Dendritic cell treated with granulocyte-macrophage colony-stimulating factor and Interleukin-4, amounts not matched to agents 40 ng/mL and 50 ng/mL, for 4 days (primary cell): ENCODE data around the gene AK5.

Experiments
- H3K27ac Mint-ChIP-seq: one replicate; pipeline ENCODE4 v1.8.0; 2022; ENCODE audit warnings: mild to moderate bottlenecking, mixed read lengths
- H3K27me3 Mint-ChIP-seq: one replicate; pipeline ENCODE4 v1.8.0; 2022; ENCODE audit warnings: mild to moderate bottlenecking, mixed read lengths
- H3K36me3 Mint-ChIP-seq: one replicate; pipeline ENCODE4 v1.8.0; 2022; ENCODE audit warnings: low read depth, mixed read lengths
- H3K4me1 Mint-ChIP-seq: one replicate; pipeline ENCODE4 v1.8.0; 2022; ENCODE audit warnings: low read depth, mixed read lengths
- H3K4me3 Mint-ChIP-seq: one replicate; pipeline ENCODE4 v1.8.0; 2022; ENCODE audit warnings: mild to moderate bottlenecking, moderate library complexity, mixed read lengths
- H3K9me3 Mint-ChIP-seq: one replicate; pipeline ENCODE4 v1.8.0; 2022; ENCODE audit warnings: mixed read lengths
- intact Hi-C: fragments of 100-400 bp; cut with micrococcal nuclease; formaldehyde crosslinking; loops from one replicate; pipeline ENCODE4 v1.15.0; 2022

The AK5 gene

DNA sequence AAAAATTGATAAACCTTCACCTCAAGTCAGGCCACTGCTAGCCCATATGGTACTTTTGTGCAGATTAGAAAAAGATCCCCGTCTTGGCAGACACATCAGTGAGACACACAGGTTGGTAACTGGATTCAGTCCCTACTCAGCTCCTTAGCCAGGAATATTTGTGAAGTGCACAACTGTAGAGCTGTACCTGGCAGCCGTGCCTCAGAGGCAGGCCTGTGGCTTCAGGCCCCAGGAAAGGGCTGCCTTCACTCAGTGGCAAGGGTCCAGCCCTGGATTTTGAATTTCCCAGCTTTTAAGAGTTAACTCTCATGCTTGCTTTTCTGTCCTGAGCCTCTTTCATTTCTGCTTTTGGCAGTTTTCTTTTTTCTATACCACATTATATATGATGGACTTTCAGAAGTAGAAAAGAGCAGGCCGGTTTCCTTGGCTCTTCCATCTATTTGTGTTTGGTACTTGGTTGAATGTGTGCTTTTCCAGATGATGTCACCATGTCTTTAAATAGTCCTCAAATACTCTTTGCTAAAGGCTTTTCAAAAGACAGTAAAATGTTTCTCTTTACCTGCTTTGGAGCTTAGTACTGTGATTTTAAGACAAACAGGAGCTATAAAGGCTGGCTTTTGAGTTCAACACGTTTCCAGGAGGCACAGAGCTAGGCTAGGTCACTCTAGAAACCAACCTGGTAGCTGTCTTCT, 186.6 kb downstream of the AK5 start:
- Mint-ChIP-seq H3K27me3 (no peaks in the 10 kb centered on the region), H3K27ac (no peak overlapping the region), H3K9me3 (peaks cover 9% of the 10 kb centered on the region), H3K4me3 (no peak overlapping the region), H3K36me3 (no peaks in the 10 kb centered on the region), H3K4me1 (peaks cover 27% of the 10 kb centered on the region)
- intact Hi-C loops: no loop called here

DNA sequence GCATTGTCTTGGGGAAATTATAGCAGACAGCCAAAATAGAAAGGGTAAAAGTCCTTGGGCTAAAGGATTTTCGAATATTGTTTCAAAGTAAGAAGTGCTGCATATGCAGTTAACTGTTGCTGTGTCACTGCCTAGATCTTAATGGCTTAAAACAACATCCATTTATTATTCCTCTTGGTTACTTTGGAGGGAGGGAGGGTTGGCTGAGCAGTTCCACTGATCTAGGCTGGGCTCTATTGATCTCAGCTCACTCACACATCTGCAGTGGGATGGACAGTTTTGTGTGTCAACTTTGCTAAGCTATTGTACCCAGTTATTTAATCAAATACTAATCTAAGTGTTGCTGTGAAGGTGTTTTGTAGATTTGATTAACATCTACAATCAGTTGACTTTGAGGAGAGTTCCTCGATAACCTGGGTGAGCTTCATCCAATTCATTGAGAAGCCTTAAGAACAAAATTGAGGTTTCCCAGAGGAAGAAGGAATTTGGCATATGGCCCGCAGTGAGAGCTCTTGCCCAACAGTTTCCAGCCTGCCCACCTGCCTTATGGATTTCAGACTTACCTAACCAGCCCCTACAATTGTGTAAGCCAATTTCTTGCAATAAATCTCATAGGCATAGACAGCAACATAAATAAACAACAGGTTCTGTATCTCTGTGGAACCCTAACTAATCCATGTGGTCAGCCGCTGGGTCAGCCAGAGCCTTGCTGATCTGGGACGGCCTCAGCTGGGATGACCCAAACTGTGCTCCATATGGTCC, 187.3 kb downstream of the AK5 start:
- no peak overlapping the region for H3K4me3 Mint-ChIP-seq
- H3K27me3 Mint-ChIP-seq: no peaks in the 10 kb centered on the region
- H3K36me3 Mint-ChIP-seq: no peaks in the 10 kb centered on the region
- H3K4me1 Mint-ChIP-seq: peaks cover 27% of the 10 kb centered on the region
- peaks cover 9% of the 10 kb centered on the region for H3K9me3 Mint-ChIP-seq
- no peak overlapping the region for H3K27ac Mint-ChIP-seq
- intact Hi-C loops: no loop called here

DNA sequence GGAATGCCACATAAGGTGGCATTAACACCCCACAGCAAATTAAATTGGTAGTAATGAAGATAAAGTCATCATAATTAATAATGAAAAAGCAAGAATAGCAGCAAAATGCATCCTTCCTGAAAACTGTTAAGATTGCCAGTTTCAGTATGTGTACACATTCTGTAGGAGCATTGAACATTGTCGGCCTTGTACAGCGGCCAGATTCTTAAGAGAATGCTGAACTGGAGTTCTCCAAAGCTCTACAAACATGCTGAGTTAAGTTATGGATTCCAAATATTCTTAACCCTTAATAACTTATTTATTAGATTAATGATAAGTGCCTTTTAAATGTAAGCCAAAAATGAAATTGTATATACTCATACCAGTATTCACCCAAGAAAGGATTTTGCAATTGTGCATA, 189.9 kb downstream of the AK5 start:
- no peaks in the 10 kb centered on the region for H3K36me3 Mint-ChIP-seq
- no peak overlapping the region for H3K27ac Mint-ChIP-seq
- peaks cover 32% of the 10 kb centered on the region for H3K4me1 Mint-ChIP-seq
- H3K4me3 Mint-ChIP-seq: no peak overlapping the region
- intact Hi-C loops: no loop called here
- peaks cover 9% of the 10 kb centered on the region for H3K9me3 Mint-ChIP-seq
- H3K27me3 Mint-ChIP-seq: no peaks in the 10 kb centered on the region

DNA sequence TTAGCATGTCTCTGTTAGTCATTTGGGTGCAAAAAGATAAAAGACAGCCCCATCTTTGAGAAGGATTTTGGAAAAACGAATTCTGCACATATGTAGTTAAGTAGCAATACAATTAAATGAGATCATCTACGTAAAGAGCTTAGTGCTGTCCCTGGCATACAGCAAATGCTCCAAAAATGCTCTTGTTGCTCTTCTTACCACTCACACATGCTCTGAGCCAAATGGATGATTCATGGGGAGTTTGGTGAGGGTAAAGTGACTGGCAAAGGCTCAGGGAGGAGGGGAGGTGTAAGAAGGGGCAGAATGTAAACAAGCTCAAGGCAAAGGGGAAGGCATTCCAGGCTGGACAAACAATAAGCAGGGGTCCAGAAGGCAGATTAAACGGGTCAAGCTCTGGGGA, 191.9 kb downstream of the AK5 start:
- intact Hi-C loops: no loop called here

DNA sequence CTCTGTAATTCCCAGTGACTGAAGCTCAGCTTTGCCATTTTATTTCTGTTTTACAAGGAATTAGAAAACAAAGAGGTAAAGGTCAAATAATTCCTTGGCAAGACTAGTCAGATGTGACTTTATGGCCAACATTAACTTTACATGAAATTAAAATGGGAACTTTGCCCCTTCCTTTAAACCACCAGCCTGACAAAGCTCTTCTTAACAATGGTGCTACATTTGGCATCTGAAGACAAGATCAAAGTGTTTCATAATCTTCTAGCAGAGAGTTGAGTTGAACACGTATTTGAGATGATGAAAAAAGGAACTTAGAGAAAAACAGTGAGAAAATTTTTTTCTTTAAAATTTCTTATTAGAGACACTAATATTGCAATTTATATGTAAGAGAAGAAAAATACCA, 193.8 kb downstream of the AK5 start:
- H3K9me3 Mint-ChIP-seq: peaks cover 17% of the 10 kb centered on the region
- intact Hi-C loops: no loop called here
- no peak overlapping the region for H3K4me3 Mint-ChIP-seq
- H3K36me3 Mint-ChIP-seq: no peaks in the 10 kb centered on the region
- H3K27me3 Mint-ChIP-seq: no peaks in the 10 kb centered on the region
- no peak overlapping the region for H3K27ac Mint-ChIP-seq
- peaks cover 24% of the 10 kb centered on the region for H3K4me1 Mint-ChIP-seq

More for the DNA sequence above, 191.9 kb downstream of the AK5 start:
- no peak overlapping the region for H3K4me3 Mint-ChIP-seq
- H3K27me3 Mint-ChIP-seq: no peaks in the 10 kb centered on the region
- no peaks in the 10 kb centered on the region for H3K36me3 Mint-ChIP-seq
- H3K27ac Mint-ChIP-seq: no peak overlapping the region
- peaks cover 33% of the 10 kb centered on the region for H3K4me1 Mint-ChIP-seq
- H3K9me3 Mint-ChIP-seq: peaks cover 16% of the 10 kb centered on the region

DNA sequence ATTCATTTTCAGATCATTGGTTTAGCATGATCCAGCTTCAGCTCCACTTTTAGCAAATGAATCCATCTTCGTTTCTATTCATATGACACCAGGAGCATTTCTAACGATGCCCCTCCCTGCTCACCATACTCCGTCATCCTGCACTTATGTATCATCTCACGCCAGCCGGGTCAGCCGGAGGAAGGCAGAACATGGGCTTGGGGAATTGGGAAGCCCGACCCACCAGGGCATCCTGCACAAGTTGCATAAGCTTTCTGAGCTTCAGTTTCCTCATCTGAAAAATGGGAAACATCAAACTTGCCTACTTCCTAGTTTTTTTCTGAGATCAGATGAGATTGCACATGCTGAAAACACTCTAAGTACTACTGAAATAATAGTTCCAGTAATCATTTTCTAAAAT, 194.7 kb downstream of the AK5 start:
- peaks cover 17% of the 10 kb centered on the region for H3K9me3 Mint-ChIP-seq
- no peaks in the 10 kb centered on the region for H3K27me3 Mint-ChIP-seq
- intact Hi-C loops: no loop called here
- H3K4me3 Mint-ChIP-seq: no peak overlapping the region
- H3K36me3 Mint-ChIP-seq: no peaks in the 10 kb centered on the region
- H3K4me1 Mint-ChIP-seq: peaks cover 24% of the 10 kb centered on the region
- peak overlapping the region; percentile 52 for H3K27ac Mint-ChIP-seq

DNA sequence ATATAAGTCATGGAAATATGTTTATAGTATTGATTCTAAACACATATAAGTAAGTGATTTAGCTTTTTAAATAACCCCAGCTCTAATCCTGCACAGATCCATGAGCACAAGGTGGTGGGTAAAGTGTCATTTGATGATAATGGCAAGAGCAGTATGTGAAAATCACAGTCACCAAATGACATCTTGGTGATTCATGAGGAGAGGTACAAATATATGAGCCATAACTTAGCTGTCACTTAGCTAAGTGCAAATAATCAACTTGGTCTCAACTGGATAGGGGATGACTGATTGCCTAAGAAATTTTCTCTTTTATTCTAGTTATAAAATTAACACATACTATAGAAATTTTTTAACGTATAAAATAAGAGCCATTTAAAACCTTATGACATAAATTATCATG, 202.5 kb downstream of the AK5 start:
- Mint-ChIP-seq H3K27ac (no peak overlapping the region), H3K4me1 (no peaks in the 10 kb centered on the region), H3K36me3 (no peaks in the 10 kb centered on the region), H3K9me3 (no peaks in the 10 kb centered on the region), H3K4me3 (no peak overlapping the region), H3K27me3 (no peaks in the 10 kb centered on the region)
- intact Hi-C loops: no loop called here

DNA sequence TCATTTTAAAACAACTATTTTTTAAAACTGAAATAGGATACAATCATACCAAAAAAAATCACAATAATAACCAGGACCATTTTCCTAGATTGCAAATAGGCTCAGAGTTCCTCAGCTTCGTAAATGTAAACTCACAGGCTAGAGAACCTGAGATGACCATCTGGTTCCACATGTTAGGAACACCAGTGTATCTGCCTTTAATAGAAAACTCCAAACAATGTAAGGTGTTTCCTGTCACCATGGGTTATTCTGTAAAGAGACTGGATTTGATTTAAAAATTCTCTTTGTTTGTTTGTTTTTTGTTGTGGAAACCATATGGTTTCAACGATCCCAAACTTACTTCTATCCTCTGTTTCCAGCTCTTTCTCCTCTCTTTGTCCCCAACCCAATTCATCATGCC, 203.1 kb downstream of the AK5 start:
- no peak overlapping the region for H3K27ac Mint-ChIP-seq
- intact Hi-C loops: no loop called here
- no peaks in the 10 kb centered on the region for H3K9me3 Mint-ChIP-seq
- H3K27me3 Mint-ChIP-seq: no peaks in the 10 kb centered on the region
- no peak overlapping the region for H3K4me3 Mint-ChIP-seq
- no peaks in the 10 kb centered on the region for H3K4me1 Mint-ChIP-seq
- H3K36me3 Mint-ChIP-seq: no peaks in the 10 kb centered on the region

DNA sequence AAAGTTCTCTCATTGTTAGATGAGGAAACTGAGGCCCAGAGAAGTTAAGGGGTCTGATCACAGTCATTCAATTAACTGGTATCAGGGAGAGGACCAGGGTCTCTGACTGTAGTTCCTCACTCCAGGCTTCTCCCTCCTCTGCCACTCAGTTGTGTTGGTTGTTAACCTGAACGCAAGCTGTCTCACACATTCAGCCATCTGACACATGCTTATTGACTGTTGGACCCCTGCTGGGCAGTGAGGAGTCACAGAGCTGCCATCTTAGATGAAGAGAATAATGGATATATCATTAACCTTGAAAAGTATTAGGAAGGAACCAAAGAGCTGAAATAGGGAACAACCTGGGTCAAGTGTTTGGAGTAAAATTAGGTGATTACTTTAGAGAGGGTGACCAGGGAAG, 205.8 kb downstream of the AK5 start:
- no peak overlapping the region for H3K4me3 Mint-ChIP-seq
- H3K27me3 Mint-ChIP-seq: no peaks in the 10 kb centered on the region
- H3K9me3 Mint-ChIP-seq: no peaks in the 10 kb centered on the region
- intact Hi-C loops: no loop called here
- no peaks in the 10 kb centered on the region for H3K4me1 Mint-ChIP-seq
- H3K27ac Mint-ChIP-seq: no peak overlapping the region
- H3K36me3 Mint-ChIP-seq: no peaks in the 10 kb centered on the region

DNA sequence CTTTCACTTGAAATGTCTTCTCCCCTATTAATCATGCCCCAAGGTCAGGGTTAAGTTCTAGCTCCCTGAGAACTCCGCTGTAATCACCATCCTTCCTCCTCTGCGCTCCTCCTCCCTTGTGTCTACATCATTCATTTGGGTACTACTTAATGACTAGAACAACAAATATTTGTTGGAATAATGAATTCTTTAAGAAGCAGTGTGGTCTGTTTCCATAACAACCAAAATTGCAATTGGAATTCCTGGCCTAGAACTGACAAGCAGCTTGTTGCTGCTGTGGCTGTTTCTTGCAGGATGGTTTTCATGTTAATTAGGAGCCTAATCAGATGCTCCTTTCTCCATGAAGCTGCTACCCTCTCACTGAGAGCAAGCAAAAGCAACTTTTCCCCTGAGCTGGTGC, 208.1 kb downstream of the AK5 start:
- Mint-ChIP-seq H3K36me3 (no peaks in the 10 kb centered on the region), H3K27ac (no peak overlapping the region), H3K9me3 (no peaks in the 10 kb centered on the region), H3K4me3 (no peak overlapping the region), H3K27me3 (no peaks in the 10 kb centered on the region), H3K4me1 (no peaks in the 10 kb centered on the region)
- intact Hi-C loops: no loop called here

DNA sequence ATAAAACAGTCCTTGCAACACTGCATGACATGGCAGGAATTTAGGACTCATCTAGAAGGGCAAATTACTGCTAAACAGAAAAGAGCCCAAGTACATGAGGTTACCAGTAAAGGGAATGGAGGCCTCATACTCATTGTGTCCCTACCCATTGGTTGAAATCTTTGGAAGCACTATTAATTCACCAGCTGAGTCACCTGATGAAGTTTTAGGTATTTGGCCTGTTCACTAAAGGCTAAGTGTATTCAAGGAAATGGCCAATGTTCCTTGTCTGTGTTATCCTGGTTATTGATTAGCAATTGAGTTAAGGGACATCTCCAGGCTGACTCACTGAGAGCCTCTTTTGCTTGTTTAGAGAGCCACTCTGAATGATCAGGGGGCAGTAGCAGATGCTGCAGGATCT, 212.2 kb downstream of the AK5 start:
- Mint-ChIP-seq H3K9me3 (peaks cover 9% of the 10 kb centered on the region), H3K4me3 (no peak overlapping the region), H3K4me1 (no peaks in the 10 kb centered on the region), H3K27ac (no peak overlapping the region), H3K27me3 (no peaks in the 10 kb centered on the region), H3K36me3 (no peaks in the 10 kb centered on the region)
- intact Hi-C loops: no loop called here

DNA sequence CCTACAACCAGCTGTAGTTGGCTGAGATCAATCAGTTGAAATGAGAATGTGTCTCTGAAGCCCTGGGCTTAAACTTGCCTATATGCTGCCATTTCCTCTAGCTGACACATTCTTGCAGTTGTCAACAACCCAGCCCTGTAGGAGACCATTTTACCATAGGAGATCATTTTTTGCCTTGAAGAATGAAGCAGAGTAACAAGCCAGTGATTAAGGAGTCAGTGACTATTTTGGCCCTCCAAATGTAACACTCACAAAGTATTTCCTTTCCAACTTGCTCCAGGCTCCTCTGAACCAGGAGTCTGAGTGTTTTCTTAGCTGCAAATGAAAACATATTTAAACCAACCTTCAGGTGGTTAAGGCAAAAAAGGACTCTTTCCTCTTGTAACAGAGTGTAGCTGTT, 217.1 kb downstream of the AK5 start:
- intact Hi-C loops: no loop called here
- Mint-ChIP-seq H3K4me3 (no peak overlapping the region), H3K27ac (no peak overlapping the region), H3K36me3 (no peaks in the 10 kb centered on the region), H3K4me1 (no peaks in the 10 kb centered on the region), H3K9me3 (peaks cover 9% of the 10 kb centered on the region), H3K27me3 (no peaks in the 10 kb centered on the region)

DNA sequence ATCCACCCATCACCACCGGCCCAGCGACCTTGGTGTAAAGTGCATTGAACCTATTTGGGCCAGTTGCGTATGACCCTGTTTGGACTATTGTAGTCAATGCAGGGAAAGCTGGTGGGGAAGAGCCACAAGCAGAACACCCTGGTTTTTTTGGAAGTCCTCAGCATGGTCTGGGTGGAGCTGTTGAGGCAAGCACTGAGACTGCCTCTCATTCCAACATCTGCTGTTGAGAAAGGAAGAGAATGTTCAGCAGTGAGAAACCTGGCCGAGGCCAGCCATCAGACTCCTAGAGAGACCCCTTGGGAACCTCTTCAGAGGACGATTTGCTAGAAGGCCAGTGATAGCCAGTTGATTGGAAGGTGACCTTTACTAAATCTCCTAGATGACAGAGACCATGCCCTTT, 217.6 kb downstream of the AK5 start:
- H3K27me3 Mint-ChIP-seq: no peaks in the 10 kb centered on the region
- no peak overlapping the region for H3K27ac Mint-ChIP-seq
- H3K36me3 Mint-ChIP-seq: no peaks in the 10 kb centered on the region
- no peaks in the 10 kb centered on the region for H3K4me1 Mint-ChIP-seq
- intact Hi-C loops: no loop called here
- peaks cover 9% of the 10 kb centered on the region for H3K9me3 Mint-ChIP-seq
- no peak overlapping the region for H3K4me3 Mint-ChIP-seq

DNA sequence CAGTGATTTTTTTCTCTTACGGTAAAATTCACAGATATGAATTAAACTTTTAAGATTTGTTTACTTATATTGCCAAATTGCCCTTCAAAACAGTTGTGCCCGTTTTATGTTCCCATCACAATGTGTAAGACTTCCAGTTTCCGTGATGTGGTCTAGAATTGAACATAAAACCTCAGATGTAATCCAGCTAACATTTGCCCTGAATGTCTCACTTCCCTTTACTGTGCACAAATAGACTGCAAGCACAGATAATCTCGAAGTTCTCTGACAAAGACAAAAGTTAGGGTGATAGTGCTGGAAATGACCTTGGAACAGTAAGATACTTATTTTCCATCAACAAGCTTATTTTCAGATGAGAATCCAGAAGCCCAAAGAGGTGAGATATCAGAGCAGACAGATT, 223.2 kb downstream of the AK5 start:
- H3K27ac Mint-ChIP-seq: no peak overlapping the region
- H3K4me3 Mint-ChIP-seq: no peak overlapping the region
- H3K4me1 Mint-ChIP-seq: peaks cover 6% of the 10 kb centered on the region
- no peaks in the 10 kb centered on the region for H3K27me3 Mint-ChIP-seq
- intact Hi-C loops: no loop called here
- no peaks in the 10 kb centered on the region for H3K36me3 Mint-ChIP-seq
- no peaks in the 10 kb centered on the region for H3K9me3 Mint-ChIP-seq

DNA sequence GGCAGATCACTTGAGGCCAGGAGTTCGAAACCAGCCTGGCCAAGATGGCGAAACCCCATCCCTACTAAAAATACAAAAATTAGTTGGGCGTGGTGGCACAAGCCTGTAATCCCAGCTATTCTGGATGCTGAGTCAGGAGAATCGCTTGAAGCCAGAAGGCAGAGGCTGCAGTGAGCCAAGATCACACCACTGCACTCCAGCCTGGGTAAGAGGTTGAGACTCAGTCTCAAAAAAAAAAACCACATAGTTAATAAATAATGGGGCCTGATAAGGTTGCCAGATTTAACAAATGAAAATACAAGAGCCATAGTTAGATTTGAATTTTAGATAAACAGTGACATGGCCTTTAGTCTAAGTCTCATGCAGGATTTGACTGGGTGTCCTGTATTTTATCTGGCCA, 225.0 kb downstream of the AK5 start:
- no peaks in the 10 kb centered on the region for H3K27me3 Mint-ChIP-seq
- no peaks in the 10 kb centered on the region for H3K36me3 Mint-ChIP-seq
- intact Hi-C loops: no loop called here
- peaks cover 6% of the 10 kb centered on the region for H3K4me1 Mint-ChIP-seq
- no peaks in the 10 kb centered on the region for H3K9me3 Mint-ChIP-seq
- no peak overlapping the region for H3K27ac Mint-ChIP-seq
- no peak overlapping the region for H3K4me3 Mint-ChIP-seq
